ENCODE measurements around the gene SARDH. TPM values are rescaled to one million over a fixed set of nuclear protein-coding genes. Genes with fewer than 3 reads are reported as not detected.
"Not testable (repeated sequence)": the region's sequence is repeated elsewhere in the genome, so short reads cannot be mapped to it uniquely, and the experiment has no call there.

SARDH gene
- total and polyA plus RNA-seq, 10 donors: 1.0 to 4.5 (median 2.3) TPM

- Histone ChIP-seq H3K36me3 (no peaks in the 10 kb centered on the region), H3K4me1 (peaks cover 0 to 31% (median 10%) of the 10 kb centered on the region in 6 donors), H3K27me3 (replicated peaks in 1 of 7) (peaks cover 0 to 61% (median 0%) of the 10 kb centered on the region in 7 donors), H3K4me3 (no peak overlapping the region), H3K27ac (no peak overlapping the region), H3K9me3 (peaks cover 0 to 14% (median 11%) of the 10 kb centered on the region in 8 donors)
- 91 to 95% (median 92%) methylated on average over 9 to 12 of the region's 12 CpGs for WGBS, 5 donors
- no peak for DNase-seq
- TF ChIP-seq POLR2A (IDR thresholded peaks at IDR 0.05): no peak
- no peak for TF ChIP-seq CTCF (IDR thresholded peaks at IDR 0.05 in 8 of 11, conservative IDR thresholded peaks at IDR 0.05 in 3 of 11)
- no peak for TF ChIP-seq POLR2AphosphoS5 (IDR thresholded peaks at IDR 0.05)
- intact Hi-C loops (cut with DNase I; ENCODE audit: low total_unique reads): no loop called here
These were observed 107.0 kb downstream of the SARDH start for GRCh38 chr9:133631111-133631510.

GRCh38 chr9:133629221-133630110 lies 108.7 kb downstream of the SARDH start:
- 70 to 93% (median 87%) methylated on average over 7 to 23 of the region's 23 CpGs for WGBS, 5 donors
- no peak overlapping the region for H3K27ac ChIP-seq
- no peak for TF ChIP-seq POLR2AphosphoS5 (IDR thresholded peaks at IDR 0.05)
- TF ChIP-seq CTCF (IDR thresholded peaks at IDR 0.05 in 8 of 11, conservative IDR thresholded peaks at IDR 0.05 in 3 of 11): no peak
- no peak for TF ChIP-seq POLR2A (IDR thresholded peaks at IDR 0.05)

DNA sequence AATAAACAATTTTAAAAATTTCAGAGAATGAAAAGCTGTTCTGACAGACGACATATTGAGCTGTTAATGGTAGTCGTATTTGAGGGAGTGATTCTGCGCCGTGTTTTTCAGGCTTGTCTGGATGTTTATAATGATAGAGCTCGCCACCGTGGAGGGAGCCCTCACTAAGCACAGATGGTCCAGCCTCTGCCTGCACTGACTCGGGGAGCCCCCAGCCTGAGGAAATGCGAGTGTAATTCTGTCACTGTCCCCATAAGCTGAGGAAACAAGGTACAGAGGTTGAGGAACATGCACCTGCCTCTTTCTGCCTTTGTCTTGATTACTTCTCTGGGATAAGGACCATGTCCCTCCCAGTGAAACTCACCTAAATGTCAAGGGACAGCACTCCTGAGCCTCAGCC lies 109.4 kb downstream of the SARDH start:
- TF ChIP-seq CTCF (IDR thresholded peaks at IDR 0.05 in 8 of 11, conservative IDR thresholded peaks at IDR 0.05 in 3 of 11) (no peak), POLR2AphosphoS5 (IDR thresholded peaks at IDR 0.05) (no peak), POLR2A (IDR thresholded peaks at IDR 0.05) (no peak)
- no peak overlapping the region for H3K4me3 ChIP-seq
- H3K36me3 ChIP-seq: no peaks in the 10 kb centered on the region
- H3K27me3 ChIP-seq (replicated peaks in 1 of 7): peaks cover 0 to 56% (median 0%) of the 10 kb centered on the region in 7 donors
- H3K9me3 ChIP-seq: peaks cover 0 to 30% (median 25%) of the 10 kb centered on the region in 8 donors
- DNase-seq: no peak
- H3K4me1 ChIP-seq: peaks cover 0 to 11% (median 2%) of the 10 kb centered on the region in 6 donors
- whole genome bisulfite sequencing, 5 donors: 77 to 86% (median 83%) methylated on average over 8 of the region's 8 CpGs
- intact Hi-C loops (cut with DNase I; ENCODE audit: low total_unique reads): no loop called here
- no peak overlapping the region for H3K27ac ChIP-seq

More at GRCh38 chr9:133629221-133630110, 108.7 kb downstream of the SARDH start:
- Histone ChIP-seq H3K9me3 (peaks cover 0 to 30% (median 25%) of the 10 kb centered on the region in 8 donors), H3K4me1 (peaks cover 0 to 18% (median 6%) of the 10 kb centered on the region in 6 donors), H3K27me3 (replicated peaks in 1 of 7) (peaks cover 0 to 58% (median 0%) of the 10 kb centered on the region in 7 donors), H3K36me3 (no peaks in the 10 kb centered on the region), H3K4me3 (no peak overlapping the region)
- intact Hi-C loops (cut with DNase I; ENCODE audit: low total_unique reads): no loop called here
- DNase-seq: no peak

DNA sequence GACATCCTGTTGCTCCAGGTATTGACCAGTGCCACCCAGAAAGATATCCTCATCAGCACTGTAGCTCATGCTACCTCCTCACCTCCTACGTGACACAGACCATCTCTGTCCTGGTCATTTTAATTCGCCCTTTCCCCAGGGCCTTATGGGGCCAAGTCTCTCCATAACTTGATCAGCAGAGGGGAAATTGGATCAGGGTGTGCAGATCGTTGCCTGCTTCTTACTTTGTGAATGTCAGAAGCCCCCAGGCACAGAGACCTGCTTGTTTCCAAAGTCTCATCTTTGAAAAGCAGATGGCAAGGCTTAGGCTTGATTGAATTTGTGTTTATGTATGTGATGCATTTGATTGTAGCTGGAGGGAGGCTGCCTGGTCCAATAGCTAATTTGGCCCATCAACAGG lies 110.8 kb downstream of the SARDH start:
- Histone ChIP-seq H3K4me1 (no peaks in the 10 kb centered on the region), H3K27ac (no peak overlapping the region), H3K27me3 (replicated peaks in 1 of 7) (peaks cover 0 to 55% (median 0%) of the 10 kb centered on the region in 7 donors), H3K4me3 (no peak overlapping the region), H3K36me3 (no peaks in the 10 kb centered on the region), H3K9me3 (peaks cover 0 to 30% (median 25%) of the 10 kb centered on the region in 8 donors)
- TF ChIP-seq POLR2A (IDR thresholded peaks at IDR 0.05) (no peak), POLR2AphosphoS5 (IDR thresholded peaks at IDR 0.05) (no peak), CTCF (IDR thresholded peaks at IDR 0.05 in 8 of 11, conservative IDR thresholded peaks at IDR 0.05 in 3 of 11) (no peak)
- DNase-seq: no peak
- WGBS, 5 donors: 76 to 87% (median 82%) methylated on average over 3 of the region's 3 CpGs
- intact Hi-C loops (cut with DNase I; ENCODE audit: low total_unique reads): no loop called here

DNA sequence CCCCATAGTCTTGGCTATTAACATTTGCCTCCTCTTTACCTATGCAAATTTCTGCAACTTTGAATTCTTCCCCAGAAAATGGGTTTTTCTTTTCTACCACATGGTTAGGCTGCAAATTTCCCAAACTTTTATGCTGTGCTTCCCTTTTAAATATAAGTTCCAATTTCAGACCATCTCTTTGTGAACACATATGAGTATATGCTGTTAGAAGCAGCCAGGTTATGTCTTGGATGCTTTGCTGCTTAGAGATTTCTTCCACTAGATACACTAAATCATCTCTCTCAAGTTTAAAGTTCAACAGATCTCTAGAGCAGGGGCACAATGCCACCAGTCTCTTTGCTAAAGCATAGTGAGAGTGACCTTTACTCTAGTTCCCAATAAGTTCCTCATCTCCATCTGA lies 112.1 kb downstream of the SARDH start:
- H3K36me3 ChIP-seq; H3K27ac ChIP-seq; H3K4me3 ChIP-seq; intact Hi-C loops (cut with DNase I; ENCODE audit: low total_unique reads); DNase-seq; H3K4me1 ChIP-seq: not testable (repeated sequence)
- peaks cover 0 to 30% (median 25%) of the 10 kb centered on the region in 8 donors for H3K9me3 ChIP-seq
- peaks cover 0 to 52% (median 0%) of the 10 kb centered on the region in 7 donors for H3K27me3 ChIP-seq (replicated peaks in 1 of 7)

All from spleen (tissue), 11 donors.